Vagina (tissue), 2 donors: ENCODE measurements around the gene VMP1.

Experiments used
- POLR2A ChIP-seq, 2 donors: fragments of 450-650 bp; IDR thresholded peaks; one replicate each; pipeline ENCODE4 v1.6.1; 2017; ENCODE audit warnings: antibody characterized with exemption in 2 of 2, mild to moderate bottlenecking in 2 of 2, moderate library complexity in 2 of 2
- POLR2AphosphoS5 ChIP-seq, 2 donors: sonication (generic); formaldehyde crosslinking; IDR thresholded peaks; one replicate each; pipeline ENCODE4 v1.9.0; 2017; ENCODE audit warnings: antibody characterized with exemption in 2 of 2, mild to moderate bottlenecking in 2 of 2, low read depth in 1 of 2; ENCODE audit not compliant: insufficient read depth in 1 of 2
- TF ChIP-seq, protein P1 (sequence below), 3 experiments: fragments of 450-650 bp in 2 of 3; fragments of 200-600 bp in 1 of 3; sonication (generic) in 1 of 3; IDR thresholded peaks; one replicate each; pipeline ENCODE4 v1.5.1; 2017 to 2019; ENCODE audit warnings: antibody characterized with exemption in 3 of 3, mild to moderate bottlenecking in 2 of 3, moderate library complexity in 2 of 3

DNA sequence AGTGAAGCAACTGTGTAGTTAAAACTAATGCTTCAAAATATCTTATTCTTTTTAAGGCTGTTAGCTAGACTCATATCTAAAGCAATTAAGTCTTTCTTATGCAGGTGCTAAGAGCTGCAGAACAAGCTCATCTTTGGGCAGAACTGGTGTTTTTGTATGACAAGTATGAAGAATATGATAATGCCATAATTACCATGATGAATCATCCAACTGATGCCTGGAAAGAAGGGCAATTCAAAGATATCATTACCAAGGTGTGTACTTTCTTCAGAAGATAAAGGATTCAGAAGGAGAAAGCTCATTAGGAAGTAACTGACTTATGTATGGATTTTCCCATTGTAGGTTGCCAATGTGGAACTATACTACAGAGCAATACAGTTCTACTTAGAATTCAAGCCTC is 24.2 kb upstream of the VMP1 start:
- TF ChIP-seq, protein P1, sequence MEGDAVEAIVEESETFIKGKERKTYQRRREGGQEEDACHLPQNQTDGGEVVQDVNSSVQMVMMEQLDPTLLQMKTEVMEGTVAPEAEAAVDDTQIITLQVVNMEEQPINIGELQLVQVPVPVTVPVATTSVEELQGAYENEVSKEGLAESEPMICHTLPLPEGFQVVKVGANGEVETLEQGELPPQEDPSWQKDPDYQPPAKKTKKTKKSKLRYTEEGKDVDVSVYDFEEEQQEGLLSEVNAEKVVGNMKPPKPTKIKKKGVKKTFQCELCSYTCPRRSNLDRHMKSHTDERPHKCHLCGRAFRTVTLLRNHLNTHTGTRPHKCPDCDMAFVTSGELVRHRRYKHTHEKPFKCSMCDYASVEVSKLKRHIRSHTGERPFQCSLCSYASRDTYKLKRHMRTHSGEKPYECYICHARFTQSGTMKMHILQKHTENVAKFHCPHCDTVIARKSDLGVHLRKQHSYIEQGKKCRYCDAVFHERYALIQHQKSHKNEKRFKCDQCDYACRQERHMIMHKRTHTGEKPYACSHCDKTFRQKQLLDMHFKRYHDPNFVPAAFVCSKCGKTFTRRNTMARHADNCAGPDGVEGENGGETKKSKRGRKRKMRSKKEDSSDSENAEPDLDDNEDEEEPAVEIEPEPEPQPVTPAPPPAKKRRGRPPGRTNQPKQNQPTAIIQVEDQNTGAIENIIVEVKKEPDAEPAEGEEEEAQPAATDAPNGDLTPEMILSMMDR (IDR thresholded peaks at IDR 0.05) = no peak
- TF ChIP-seq POLR2A (IDR thresholded peaks at IDR 0.05) (no peak), POLR2AphosphoS5 (IDR thresholded peaks at IDR 0.05; ENCODE audit: insufficient read depth in 1 of 2, low read depth in 1 of 2) (no peak)
